Smooth muscle cell (in vitro differentiated cells): ENCODE results near the gene HDAC9. TPM values are rescaled to one million over a fixed set of nuclear protein-coding genes. Genes with fewer than 3 reads are reported as not detected.

Experiments used
- DNase-seq: peaks from one replicate; lab custom pipeline; 2025; ENCODE audit not compliant: unreplicated experiment; lab: John Stamatoyannopoulos, UW
- H2AFZ ChIP-seq: fragments of 200-600 bp; sonication (generic); 2 replicates; pipeline ENCODE4 v1.6.0; 2016; ENCODE audit warnings: antibody characterized with exemption, low read depth, mild to moderate bottlenecking
- H3F3A ChIP-seq: fragments of 200-600 bp; sonication (generic); 2 replicates; pipeline ENCODE4 v1.6.0; 2017; ENCODE audit warnings: antibody characterized with exemption, low read depth
- H3K27ac ChIP-seq: fragments of 200-600 bp; sonication (generic); 2 replicates; pipeline ENCODE4 v1.5.1; 2016; ENCODE audit warnings: low read depth, mild to moderate bottlenecking
- H3K27me3 ChIP-seq: fragments of 200-600 bp; sonication (generic); 2 replicates; pipeline ENCODE4 v1.6.1; 2016; ENCODE audit warnings: low read depth, mild to moderate bottlenecking
- H3K36me3 ChIP-seq: fragments of 200-600 bp; sonication (generic); 2 replicates; pipeline ENCODE4 v1.5.1; 2016; ENCODE audit warnings: low read depth
- H3K4me1 ChIP-seq: fragments of 200-600 bp; sonication (generic); 2 replicates; pipeline ENCODE4 v1.5.1; 2016; ENCODE audit warnings: low read depth
- H3K4me2 ChIP-seq: fragments of 200-600 bp; sonication (generic); 2 replicates; pipeline ENCODE4 v1.6.0; 2016; ENCODE audit warnings: mild to moderate bottlenecking
- H3K4me3 ChIP-seq: fragments of 200-600 bp; sonication (generic); 2 replicates; pipeline ENCODE4 v1.5.1; 2016; ENCODE audit warnings: mild to moderate bottlenecking
- H3K79me2 ChIP-seq: fragments of 200-600 bp; sonication (generic); 2 replicates; pipeline ENCODE4 v1.6.0; 2016; ENCODE audit warnings: low read depth, mild to moderate bottlenecking
- H3K9ac ChIP-seq: fragments of 200-600 bp; sonication (generic); 2 replicates; pipeline ENCODE4 v1.6.0; 2016; ENCODE audit warnings: low read depth
- H3K9me3 ChIP-seq: fragments of 200-600 bp; sonication (generic); replicated peaks from 2 replicates; pipeline ENCODE4 v1.5.1; 2016; ENCODE audit warnings: low read depth
- H4K20me1 ChIP-seq: fragments of 200-600 bp; sonication (generic); 2 replicates; pipeline ENCODE4 v1.6.0; 2016; ENCODE audit warnings: low read depth
- CTCF ChIP-seq: fragments of 200-600 bp; sonication (generic); IDR thresholded peaks from 2 replicates; pipeline ENCODE4 v1.5.1; 2017; ENCODE audit warnings: borderline replicate concordance, mild to moderate bottlenecking, antibody characterized with exemption; ENCODE audit not compliant: insufficient read depth, poor library complexity, severe bottlenecking
- WGBS: methylation state at CpG from one replicate; pipeline ENCODE4 v1.1.7; 2016; ENCODE audit warnings: low lambda C conversion rate; 5-methylcytosine and 5-hydroxymethylcytosine counted together
- polyA plus RNA-seq: library from polyadenylated mRNA; unstranded; fragments of >200 nt; fragmentation: Nextera tagmentation; extraction: Ambion mirVana; gene quantifications from 2 replicates; pipeline ENCODE4 v1.2.1, GENCODE V29; 2016
- total RNA-seq: library from RNA; depleted of rRNA; stranded (reverse); fragments of >200 nt; gene quantifications from 2 replicates; pipeline ENCODE4 v1.2.3, GENCODE V29; 2014

Gene HDAC9
- total and polyA plus RNA-seq, 2 experiments from 2014 or later = 2.2 to 7.1 TPM

- WGBS = 37% methylated on average over 4 of the region's 4 CpGs
These were observed 370.9 kb downstream of the HDAC9 start for GRCh38 chr7:18866359-18867036.

GRCh38 chr7:18872344-18872743, 376.8 kb downstream of the HDAC9 start:
- DNase-seq = no peak
- Histone ChIP-seq H3K27me3 (no peaks in the 10 kb centered on the region), H2AFZ (peak overlapping the region; percentile 12), H3K27ac (no peak overlapping the region), H4K20me1 (no peaks in the 10 kb centered on the region), H3K4me3 (no peak overlapping the region), H3F3A (no peaks in the 10 kb centered on the region), H3K4me1 (peaks cover 4% of the 10 kb centered on the region), H3K9ac (no peak overlapping the region), H3K79me2 (no peaks in the 10 kb centered on the region), H3K4me2 (no peak overlapping the region), H3K9me3 (no peaks in the 10 kb centered on the region), H3K36me3 (no peaks in the 10 kb centered on the region)
- WGBS = 96% methylated on average over 2 of the region's 2 CpGs
- no peak for TF ChIP-seq CTCF

More at GRCh38 chr7:18866359-18867036, 370.9 kb downstream of the HDAC9 start:
- TF ChIP-seq CTCF = no peak
- no peaks in the 10 kb centered on the region for H3K27me3 ChIP-seq
- no peaks in the 10 kb centered on the region for H4K20me1 ChIP-seq
- H3K4me1 ChIP-seq = no peaks in the 10 kb centered on the region
- no peak overlapping the region for H3K4me2 ChIP-seq
- H3K9ac ChIP-seq = no peak overlapping the region
- no peaks in the 10 kb centered on the region for H3K79me2 ChIP-seq
- no peak overlapping the region for H2AFZ ChIP-seq
- no peaks in the 10 kb centered on the region for H3K36me3 ChIP-seq
- no peak for DNase-seq
- no peaks in the 10 kb centered on the region for H3F3A ChIP-seq
- no peaks in the 10 kb centered on the region for H3K9me3 ChIP-seq
- H3K4me3 ChIP-seq = no peak overlapping the region
- H3K27ac ChIP-seq = no peak overlapping the region

- Histone ChIP-seq H2AFZ (no peak overlapping the region), H3K4me2 (peak overlapping the region; percentile 33)
- WGBS = 54% methylated on average over 5 of the region's 5 CpGs
These were observed 378.3 kb downstream of the HDAC9 start for GRCh38 chr7:18873734-18874336.

More at GRCh38 chr7:18873734-18874336, 378.3 kb downstream of the HDAC9 start:
- Histone ChIP-seq H4K20me1 (no peaks in the 10 kb centered on the region), H3K9ac (no peak overlapping the region), H3K4me3 (no peak overlapping the region), H3K27ac (no peak overlapping the region), H3F3A (no peaks in the 10 kb centered on the region), H3K27me3 (no peaks in the 10 kb centered on the region), H3K36me3 (no peaks in the 10 kb centered on the region), H3K9me3 (no peaks in the 10 kb centered on the region), H3K4me1 (peaks cover 4% of the 10 kb centered on the region), H3K79me2 (no peaks in the 10 kb centered on the region)
- peak; percentile 42 for TF ChIP-seq CTCF
- no peak for DNase-seq
